SJSA1 (cell line): ENCODE data around the gene FBXL4. TPM values are rescaled to one million over a fixed set of nuclear protein-coding genes. Genes with fewer than 3 reads are reported as not detected.
A peak's percentile ranks its signal among the peaks of the same experiment; 100 is the strongest.

Source experiments
- DNase-seq, 2 experiments: peaks; one replicate each; pipeline ENCODE4 v3.0.0-alpha.2; 2015 to 2020; ENCODE audit warnings: low spot score in 2 of 2, low read depth in 1 of 2
- H3K27ac ChIP-seq: fragments of 250-450 bp; sonication (Bioruptor Pico); 2 replicates; pipeline ENCODE4 v1.5.1; 2020; ENCODE audit warnings: mild to moderate bottlenecking, moderate library complexity
- H3K27me3 ChIP-seq: fragments of 250-450 bp; sonication (Bioruptor Pico); replicated peaks from 2 replicates; pipeline ENCODE4 v1.5.1; 2020; ENCODE audit warnings: mild to moderate bottlenecking, moderate library complexity
- H3K36me3 ChIP-seq: fragments of 250-450 bp; sonication (Bioruptor Pico); 2 replicates; pipeline ENCODE4 v1.5.1; 2020; ENCODE audit warnings: mild to moderate bottlenecking
- H3K4me1 ChIP-seq: fragments of 250-450 bp; sonication (Bioruptor Pico); replicated peaks from 2 replicates; pipeline ENCODE4 v1.6.1; 2021; ENCODE audit warnings: mild to moderate bottlenecking
- H3K4me3 ChIP-seq: fragments of 250-450 bp; sonication (Bioruptor Pico); 2 replicates; pipeline ENCODE4 v1.5.1; 2020; ENCODE audit warnings: mild to moderate bottlenecking
- H3K9me3 ChIP-seq: fragments of 250-450 bp; sonication (Bioruptor Pico); replicated peaks from 2 replicates; pipeline ENCODE4 v1.5.1; 2020; ENCODE audit warnings: mild to moderate bottlenecking
- total RNA-seq: library from RNA; depleted of rRNA; stranded (reverse); fragments of >200 nt; shearing (Covaris generic); gene quantifications from 2 replicates; pipeline ENCODE4 v1.2.3, GENCODE V29; 2014; rRNA removed

The FBXL4 gene
- 7.9 and 9.7 TPM in 2 replicates for total RNA-seq

- Histone ChIP-seq H3K36me3 (peaks cover 5% of the 10 kb centered on the region; the same call in 1 of the 2 replicates), H3K9me3 (no peaks in the 10 kb centered on the region), H3K27ac (peak within 1 kb of the TSS; percentile 93), H3K4me1 (peaks cover 8% of the 10 kb centered on the region), H3K4me3 (peak within 1 kb of the TSS; percentile 95), H3K27me3 (peaks cover 7% of the 10 kb centered on the region)
- peak; percentile 85 for DNase-seq
Measured at GRCh38 chr6:98947411-98948292, at the start of gene FBXL4. TSS of gene FBXL4 (minus strand) at chr6:98947946. CDS start at chr6:98926988, 20,958 bp downstream.

- H3K36me3 ChIP-seq = no peaks in the 10 kb centered on the region
- H3K4me3 ChIP-seq = no peak overlapping the region
- no peak overlapping the region for H3K27ac ChIP-seq
- H3K4me1 ChIP-seq = no peaks in the 10 kb centered on the region
- peaks cover 3% of the 10 kb centered on the region; the same call in 1 of the 2 replicates for H3K27me3 ChIP-seq
- H3K9me3 ChIP-seq = no peaks in the 10 kb centered on the region
- no peak for DNase-seq
Measured at GRCh38 chr6:98995116-98995515, 47.4 kb upstream of the FBXL4 start.

- H3K9me3 ChIP-seq = no peaks in the 10 kb centered on the region
- peaks cover 3% of the 10 kb centered on the region; the same call in 1 of the 2 replicates for H3K27me3 ChIP-seq
- no peaks in the 10 kb centered on the region for H3K36me3 ChIP-seq
- no peak for DNase-seq
- no peak overlapping the region for H3K4me3 ChIP-seq
- no peaks in the 10 kb centered on the region for H3K4me1 ChIP-seq
- H3K27ac ChIP-seq = no peak overlapping the region
Measured at GRCh38 chr6:98992535-98992934, 44.8 kb upstream of the FBXL4 start.

- Histone ChIP-seq H3K4me1 (no peaks in the 10 kb centered on the region), H3K27ac (no peak overlapping the region), H3K9me3 (no peaks in the 10 kb centered on the region), H3K27me3 (no peaks in the 10 kb centered on the region), H3K4me3 (no peak overlapping the region), H3K36me3 (no peaks in the 10 kb centered on the region)
- DNase-seq = no peak
Measured at GRCh38 chr6:98986071-98986615, 38.4 kb upstream of the FBXL4 start.

- no peak overlapping the region for H3K4me3 ChIP-seq
- H3K27ac ChIP-seq = no peak overlapping the region
- H3K27me3 ChIP-seq = no peaks in the 10 kb centered on the region
- no peak for DNase-seq
- H3K36me3 ChIP-seq = no peaks in the 10 kb centered on the region
- no peaks in the 10 kb centered on the region for H3K4me1 ChIP-seq
- H3K9me3 ChIP-seq = no peaks in the 10 kb centered on the region
Measured at GRCh38 chr6:98985391-98985790, 37.6 kb upstream of the FBXL4 start.

GRCh38 chr6:98984121-98984520 lies 36.4 kb upstream of the FBXL4 start:
- H3K9me3 ChIP-seq = no peaks in the 10 kb centered on the region
- H3K27me3 ChIP-seq = no peaks in the 10 kb centered on the region
- no peaks in the 10 kb centered on the region for H3K4me1 ChIP-seq
- H3K4me3 ChIP-seq = no peak overlapping the region
- no peak for DNase-seq
- no peaks in the 10 kb centered on the region for H3K36me3 ChIP-seq
- H3K27ac ChIP-seq = no peak overlapping the region

GRCh38 chr6:98981473-98981872 lies 33.7 kb upstream of the FBXL4 start:
- Histone ChIP-seq H3K4me3 (no peak overlapping the region), H3K27ac (no peak overlapping the region), H3K27me3 (no peaks in the 10 kb centered on the region), H3K36me3 (no peaks in the 10 kb centered on the region), H3K4me1 (no peaks in the 10 kb centered on the region), H3K9me3 (no peaks in the 10 kb centered on the region)
- DNase-seq = no peak

GRCh38 chr6:98980819-98981218 lies 33.1 kb upstream of the FBXL4 start:
- DNase-seq = no peak
- Histone ChIP-seq H3K36me3 (no peaks in the 10 kb centered on the region), H3K27ac (no peak overlapping the region), H3K4me1 (no peaks in the 10 kb centered on the region), H3K4me3 (no peak overlapping the region), H3K9me3 (no peaks in the 10 kb centered on the region), H3K27me3 (no peaks in the 10 kb centered on the region)

- Histone ChIP-seq H3K27ac (no peak overlapping the region), H3K4me1 (no peaks in the 10 kb centered on the region), H3K36me3 (no peaks in the 10 kb centered on the region), H3K9me3 (no peaks in the 10 kb centered on the region), H3K27me3 (no peaks in the 10 kb centered on the region), H3K4me3 (no peak overlapping the region)
- DNase-seq = no peak
Measured at GRCh38 chr6:98977671-98978292, 30.0 kb upstream of the FBXL4 start.

- H3K9me3 ChIP-seq = no peaks in the 10 kb centered on the region
- DNase-seq = no peak
- no peaks in the 10 kb centered on the region for H3K36me3 ChIP-seq
- no peaks in the 10 kb centered on the region for H3K27me3 ChIP-seq
- H3K4me3 ChIP-seq = no peak overlapping the region
- H3K27ac ChIP-seq = no peak overlapping the region
- no peaks in the 10 kb centered on the region for H3K4me1 ChIP-seq
Measured at GRCh38 chr6:98976674-98977385, 29.1 kb upstream of the FBXL4 start.

GRCh38 chr6:98975421-98975820 lies 27.7 kb upstream of the FBXL4 start:
- no peaks in the 10 kb centered on the region for H3K4me1 ChIP-seq
- no peaks in the 10 kb centered on the region for H3K27me3 ChIP-seq
- H3K36me3 ChIP-seq = no peaks in the 10 kb centered on the region
- H3K4me3 ChIP-seq = no peak overlapping the region
- no peak for DNase-seq
- H3K9me3 ChIP-seq = no peaks in the 10 kb centered on the region
- no peak overlapping the region for H3K27ac ChIP-seq

- no peaks in the 10 kb centered on the region for H3K36me3 ChIP-seq
- no peak for DNase-seq
- no peaks in the 10 kb centered on the region for H3K9me3 ChIP-seq
- no peaks in the 10 kb centered on the region for H3K4me1 ChIP-seq
- H3K27me3 ChIP-seq = no peaks in the 10 kb centered on the region
- H3K4me3 ChIP-seq = no peak overlapping the region
- no peak overlapping the region for H3K27ac ChIP-seq
Measured at GRCh38 chr6:98974309-98974708, 26.6 kb upstream of the FBXL4 start.

GRCh38 chr6:98973571-98973970 lies 25.8 kb upstream of the FBXL4 start:
- DNase-seq = no peak
- no peaks in the 10 kb centered on the region for H3K27me3 ChIP-seq
- no peaks in the 10 kb centered on the region for H3K36me3 ChIP-seq
- no peaks in the 10 kb centered on the region for H3K9me3 ChIP-seq
- no peak overlapping the region for H3K27ac ChIP-seq
- H3K4me3 ChIP-seq = no peak overlapping the region
- no peaks in the 10 kb centered on the region for H3K4me1 ChIP-seq
